WTC11 (cell line): ENCODE results near the gene PTPRO.

Experiments
- CBFB ChIP-seq: sonication (generic); formaldehyde crosslinking; IDR thresholded peaks from 2 replicates; pipeline ENCODE4 v1.8.1; 2022; ENCODE audit warnings: mild to moderate bottlenecking, low read depth, missing genetic modification reagents
- CREM ChIP-seq: sonication (generic); formaldehyde crosslinking; IDR thresholded peaks from 2 replicates; pipeline ENCODE4 v1.8.1; 2022; ENCODE audit warnings: mild to moderate bottlenecking, missing genetic modification reagents, moderate library complexity
- CTCF ChIP-seq: fragments of 200-600 bp; IDR thresholded peaks from 2 replicates; pipeline ENCODE4 v1.8.0; 2022; ENCODE audit warnings: antibody characterized with exemption
- FOXJ3 ChIP-seq: sonication (generic); formaldehyde crosslinking; IDR thresholded peaks from 2 replicates; pipeline ENCODE4 v1.9.0; 2021; ENCODE audit warnings: missing genetic modification reagents, mild to moderate bottlenecking, borderline replicate concordance
- IRF1 ChIP-seq: sonication (generic); formaldehyde crosslinking; IDR thresholded peaks from 2 replicates; pipeline ENCODE4 v1.8.0; 2023; ENCODE audit warnings: missing genetic modification reagents
- NR2C2 ChIP-seq: sonication (generic); formaldehyde crosslinking; IDR thresholded peaks from 2 replicates; pipeline ENCODE4 v1.8.0; 2022; ENCODE audit warnings: mild to moderate bottlenecking, missing genetic modification reagents
- RELA ChIP-seq: sonication (generic); formaldehyde crosslinking; IDR thresholded peaks from 2 replicates; pipeline ENCODE4 v1.8.1; 2022; ENCODE audit warnings: missing genetic modification reagents, mild to moderate bottlenecking, borderline replicate concordance
- SMAD3 ChIP-seq: sonication (generic); formaldehyde crosslinking; IDR thresholded peaks from 2 replicates; pipeline ENCODE4 v1.8.0; 2022; ENCODE audit warnings: missing genetic modification reagents, mild to moderate bottlenecking, borderline replicate concordance
- TEAD4 ChIP-seq: sonication (generic); formaldehyde crosslinking; IDR thresholded peaks from 2 replicates; pipeline ENCODE4 v1.8.0; 2022; ENCODE audit warnings: mild to moderate bottlenecking, missing genetic modification reagents
- USF1 ChIP-seq: sonication (generic); formaldehyde crosslinking; IDR thresholded peaks from 2 replicates; pipeline ENCODE4 v1.8.0; 2022; ENCODE audit warnings: mild to moderate bottlenecking, missing genetic modification reagents
- ZSCAN18 ChIP-seq: fragments of 250-450 bp; sonication (Bioruptor Pico); IDR thresholded peaks from 2 replicates; pipeline ENCODE4 v2.1.2; 2022; ENCODE audit warnings: mild to moderate bottlenecking, moderate library complexity
- TF ChIP-seq, protein P1 (sequence below): sonication (generic); formaldehyde crosslinking; IDR thresholded peaks from 2 replicates; pipeline ENCODE4 v1.8.0; 2022; ENCODE audit warnings: mild to moderate bottlenecking, missing genetic modification reagents
- TF ChIP-seq, protein P2 (sequence below): sonication (generic); formaldehyde crosslinking; conservative IDR thresholded peaks from 2 replicates; pipeline ENCODE4 v1.8.1; 2023; ENCODE audit warnings: mild to moderate bottlenecking, low read depth, missing genetic modification reagents, moderate library complexity
- TF ChIP-seq, protein P3 (sequence below): sonication (generic); formaldehyde crosslinking; IDR thresholded peaks from 2 replicates; pipeline ENCODE4 v1.8.1; 2023; ENCODE audit warnings: mild to moderate bottlenecking, missing genetic modification reagents, moderate library complexity

DNA sequence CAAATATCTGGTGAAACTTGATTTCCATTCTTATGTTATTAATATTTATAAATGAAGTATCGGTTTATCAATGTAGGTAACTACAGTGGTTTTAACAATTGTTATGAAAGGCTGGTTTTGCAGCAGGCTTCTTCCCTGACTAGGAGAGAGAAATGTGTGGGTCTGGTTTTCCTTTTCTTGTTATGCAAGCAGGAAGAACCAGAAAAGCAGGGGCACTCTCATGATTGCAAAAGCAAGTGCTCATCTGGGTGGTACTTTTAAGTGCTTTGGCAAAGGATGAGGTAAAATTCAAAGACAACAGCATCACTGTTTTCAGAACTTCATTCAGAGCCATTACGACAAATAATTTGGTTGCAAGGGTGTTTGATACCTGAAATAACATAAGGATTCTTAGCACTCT, 105.6 kb downstream of the PTPRO start:
- no peak for TF ChIP-seq USF1 (CRISPR knock-in tag)
- no peak for TF ChIP-seq CTCF
- no peak for TF ChIP-seq RELA (CRISPR knock-in tag)
- no peak for TF ChIP-seq SMAD3 (CRISPR knock-in tag)
- TF ChIP-seq TEAD4 = no peak
- TF ChIP-seq, protein P1, sequence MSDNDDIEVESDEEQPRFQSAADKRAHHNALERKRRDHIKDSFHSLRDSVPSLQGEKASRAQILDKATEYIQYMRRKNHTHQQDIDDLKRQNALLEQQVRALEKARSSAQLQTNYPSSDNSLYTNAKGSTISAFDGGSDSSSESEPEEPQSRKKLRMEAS (CRISPR knock-in tag) = no peak
- TF ChIP-seq IRF1 (CRISPR knock-in tag) = no peak
- TF ChIP-seq, protein P2, sequence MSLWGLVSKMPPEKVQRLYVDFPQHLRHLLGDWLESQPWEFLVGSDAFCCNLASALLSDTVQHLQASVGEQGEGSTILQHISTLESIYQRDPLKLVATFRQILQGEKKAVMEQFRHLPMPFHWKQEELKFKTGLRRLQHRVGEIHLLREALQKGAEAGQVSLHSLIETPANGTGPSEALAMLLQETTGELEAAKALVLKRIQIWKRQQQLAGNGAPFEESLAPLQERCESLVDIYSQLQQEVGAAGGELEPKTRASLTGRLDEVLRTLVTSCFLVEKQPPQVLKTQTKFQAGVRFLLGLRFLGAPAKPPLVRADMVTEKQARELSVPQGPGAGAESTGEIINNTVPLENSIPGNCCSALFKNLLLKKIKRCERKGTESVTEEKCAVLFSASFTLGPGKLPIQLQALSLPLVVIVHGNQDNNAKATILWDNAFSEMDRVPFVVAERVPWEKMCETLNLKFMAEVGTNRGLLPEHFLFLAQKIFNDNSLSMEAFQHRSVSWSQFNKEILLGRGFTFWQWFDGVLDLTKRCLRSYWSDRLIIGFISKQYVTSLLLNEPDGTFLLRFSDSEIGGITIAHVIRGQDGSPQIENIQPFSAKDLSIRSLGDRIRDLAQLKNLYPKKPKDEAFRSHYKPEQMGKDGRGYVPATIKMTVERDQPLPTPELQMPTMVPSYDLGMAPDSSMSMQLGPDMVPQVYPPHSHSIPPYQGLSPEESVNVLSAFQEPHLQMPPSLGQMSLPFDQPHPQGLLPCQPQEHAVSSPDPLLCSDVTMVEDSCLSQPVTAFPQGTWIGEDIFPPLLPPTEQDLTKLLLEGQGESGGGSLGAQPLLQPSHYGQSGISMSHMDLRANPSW (CRISPR knock-in tag) = no peak
- no peak for TF ChIP-seq CBFB (CRISPR knock-in tag)
- no peak for TF ChIP-seq NR2C2 (CRISPR knock-in tag)
- TF ChIP-seq FOXJ3 (CRISPR knock-in tag) = no peak
- no peak for TF ChIP-seq CREM
- TF ChIP-seq, protein P3, sequence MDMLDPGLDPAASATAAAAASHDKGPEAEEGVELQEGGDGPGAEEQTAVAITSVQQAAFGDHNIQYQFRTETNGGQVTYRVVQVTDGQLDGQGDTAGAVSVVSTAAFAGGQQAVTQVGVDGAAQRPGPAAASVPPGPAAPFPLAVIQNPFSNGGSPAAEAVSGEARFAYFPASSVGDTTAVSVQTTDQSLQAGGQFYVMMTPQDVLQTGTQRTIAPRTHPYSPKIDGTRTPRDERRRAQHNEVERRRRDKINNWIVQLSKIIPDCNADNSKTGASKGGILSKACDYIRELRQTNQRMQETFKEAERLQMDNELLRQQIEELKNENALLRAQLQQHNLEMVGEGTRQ (CRISPR knock-in tag) = no peak
- no peak for TF ChIP-seq ZSCAN18 (CRISPR knock-in tag)
